GM21367 (cell line): ENCODE measurements around the gene DOCK1.
"Not testable (repeated sequence)": the region's sequence is repeated elsewhere in the genome, so short reads cannot be mapped to it uniquely, and the experiment has no call there.

Experiments used
- ATAC-seq: cut with Tn5 transposase; IDR thresholded peaks from one replicate; pipeline ENCODE4 v1.9.1; 2021; ENCODE audit not compliant: unreplicated experiment

The DOCK1 gene

GRCh38 chr10:127298381-127298780, 393.2 kb downstream of the DOCK1 start:
- no peak for ATAC-seq

GRCh38 chr10:127299192-127299591, 394.0 kb downstream of the DOCK1 start:
- ATAC-seq = not testable (repeated sequence)

- ATAC-seq = no peak
These were observed 394.9 kb downstream of the DOCK1 start for GRCh38 chr10:127299956-127300689.

- no peak for ATAC-seq
These were observed 395.7 kb downstream of the DOCK1 start for GRCh38 chr10:127300868-127301321.

GRCh38 chr10:127302343-127302742, 397.1 kb downstream of the DOCK1 start:
- no peak for ATAC-seq

- ATAC-seq = no peak
These were observed 397.9 kb downstream of the DOCK1 start for GRCh38 chr10:127303105-127303504.

GRCh38 chr10:127303746-127304145, 398.5 kb downstream of the DOCK1 start:
- ATAC-seq = no peak

- ATAC-seq = no peak
These were observed 401.3 kb downstream of the DOCK1 start for GRCh38 chr10:127306479-127306878.

- no peak for ATAC-seq
These were observed 402.1 kb downstream of the DOCK1 start for GRCh38 chr10:127307338-127307737.

GRCh38 chr10:127308031-127308430, 402.8 kb downstream of the DOCK1 start:
- no peak for ATAC-seq

- ATAC-seq = not testable (repeated sequence)
These were observed 404.4 kb downstream of the DOCK1 start for GRCh38 chr10:127309619-127310018.

- ATAC-seq = no peak
These were observed 405.2 kb downstream of the DOCK1 start for GRCh38 chr10:127310430-127310829.

- no peak for ATAC-seq
These were observed 405.7 kb downstream of the DOCK1 start for GRCh38 chr10:127310923-127311322.

GRCh38 chr10:127313996-127314700, 408.9 kb downstream of the DOCK1 start:
- ATAC-seq = no peak

GRCh38 chr10:127314797-127315196, 409.6 kb downstream of the DOCK1 start:
- ATAC-seq = no peak

GRCh38 chr10:127315888-127316287, 410.7 kb downstream of the DOCK1 start:
- no peak for ATAC-seq

GRCh38 chr10:127318396-127318795, 413.2 kb downstream of the DOCK1 start:
- ATAC-seq = no peak

GRCh38 chr10:127319271-127319670, 414.0 kb downstream of the DOCK1 start:
- ATAC-seq = no peak

- no peak for ATAC-seq
These were observed 414.5 kb downstream of the DOCK1 start for GRCh38 chr10:127319691-127320090.

- ATAC-seq = no peak
These were observed 414.9 kb downstream of the DOCK1 start for GRCh38 chr10:127320176-127320575.

- ATAC-seq = no peak
These were observed 417.1 kb downstream of the DOCK1 start for GRCh38 chr10:127322286-127322685.

- no peak for ATAC-seq
These were observed 420.3 kb downstream of the DOCK1 start for GRCh38 chr10:127325506-127325905.
